OCI-LY1 (cell line): ENCODE results near the gene NF2.

Source experiments
- EZH2 ChIP-seq: fragments of 200-600 bp; sonication (generic), shearing (Covaris generic); IDR thresholded peaks from 2 replicates; pipeline ENCODE4 v1.8.0; 2017; ENCODE audit warnings: borderline replicate concordance, mixed run types, mild to moderate bottlenecking, antibody characterized with exemption, low read length, moderate library complexity, mixed read lengths
- TF ChIP-seq, protein P1 (sequence below): fragments of 200-600 bp; sonication (generic), shearing (Covaris generic); IDR thresholded peaks from 2 replicates; pipeline ENCODE4 v1.5.1; 2017; ENCODE audit warnings: mild to moderate bottlenecking, antibody characterized with exemption, low read length, moderate library complexity, mixed read lengths

DNA sequence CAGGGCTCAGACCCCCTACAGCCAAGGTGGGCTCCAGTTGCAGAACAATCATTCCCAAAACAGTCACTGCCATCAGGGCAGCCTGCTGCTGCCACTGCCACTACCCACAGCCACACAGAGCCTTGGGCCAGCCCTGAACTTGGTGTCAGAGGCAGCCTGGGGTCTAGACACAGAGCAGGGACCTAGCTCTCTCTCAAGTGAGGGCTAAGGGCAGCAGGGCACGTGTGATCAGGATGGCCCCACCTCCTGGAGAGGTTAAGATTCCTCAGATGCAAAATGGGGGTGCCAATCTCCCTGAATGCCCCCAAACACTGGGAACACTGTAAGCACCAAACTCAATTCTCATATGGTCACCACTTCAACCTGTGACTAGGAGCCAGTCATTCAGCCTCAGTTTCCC lies 132.0 kb downstream of the NF2 start:
- TF ChIP-seq, protein P1, sequence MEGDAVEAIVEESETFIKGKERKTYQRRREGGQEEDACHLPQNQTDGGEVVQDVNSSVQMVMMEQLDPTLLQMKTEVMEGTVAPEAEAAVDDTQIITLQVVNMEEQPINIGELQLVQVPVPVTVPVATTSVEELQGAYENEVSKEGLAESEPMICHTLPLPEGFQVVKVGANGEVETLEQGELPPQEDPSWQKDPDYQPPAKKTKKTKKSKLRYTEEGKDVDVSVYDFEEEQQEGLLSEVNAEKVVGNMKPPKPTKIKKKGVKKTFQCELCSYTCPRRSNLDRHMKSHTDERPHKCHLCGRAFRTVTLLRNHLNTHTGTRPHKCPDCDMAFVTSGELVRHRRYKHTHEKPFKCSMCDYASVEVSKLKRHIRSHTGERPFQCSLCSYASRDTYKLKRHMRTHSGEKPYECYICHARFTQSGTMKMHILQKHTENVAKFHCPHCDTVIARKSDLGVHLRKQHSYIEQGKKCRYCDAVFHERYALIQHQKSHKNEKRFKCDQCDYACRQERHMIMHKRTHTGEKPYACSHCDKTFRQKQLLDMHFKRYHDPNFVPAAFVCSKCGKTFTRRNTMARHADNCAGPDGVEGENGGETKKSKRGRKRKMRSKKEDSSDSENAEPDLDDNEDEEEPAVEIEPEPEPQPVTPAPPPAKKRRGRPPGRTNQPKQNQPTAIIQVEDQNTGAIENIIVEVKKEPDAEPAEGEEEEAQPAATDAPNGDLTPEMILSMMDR = no peak
- no peak for TF ChIP-seq EZH2
